Measurements from ENCODE around the gene TTBK1.

TTBK1 gene

GRCh38 chr6:43250992-43251373, 7.7 kb downstream of the TTBK1 start:
- DNase-seq, result no peak
- H3K36me3 ChIP-seq, result no peaks in the 10 kb centered on the region
- H3K27me3 ChIP-seq, result peaks cover 0 to 49% of the 10 kb centered on the region in 2 donors
- no peak overlapping the region for H3K27ac ChIP-seq
- no peaks in the 10 kb centered on the region for H3K9me3 ChIP-seq
- no peak for TF ChIP-seq CTCF (IDR thresholded peaks at IDR 0.05)
- peaks cover 0 to 20% (median 11%) of the 10 kb centered on the region in 4 donors for H3K4me1 ChIP-seq
- intact Hi-C loops (cut with DNase I; ENCODE audit: low total_unique reads), result no loop called here
- H3K4me3 ChIP-seq, result no peak overlapping the region

GRCh38 chr6:43253401-43253800, 10.1 kb downstream of the TTBK1 start:
- Histone ChIP-seq H3K27ac (no peak overlapping the region), H3K4me1 (peaks cover 0 to 4% (median 0%) of the 10 kb centered on the region in 4 donors), H3K4me3 (no peak overlapping the region), H3K9me3 (no peaks in the 10 kb centered on the region), H3K27me3 (peaks cover 0 to 55% of the 10 kb centered on the region in 2 donors), H3K36me3 (no peaks in the 10 kb centered on the region)
- intact Hi-C loops (cut with DNase I; ENCODE audit: low total_unique reads), result no loop called here
- no peak for TF ChIP-seq CTCF (IDR thresholded peaks at IDR 0.05)
- DNase-seq, result no peak

GRCh38 chr6:43254138-43254817, 11.0 kb downstream of the TTBK1 start:
- TF ChIP-seq CTCF (IDR thresholded peaks at IDR 0.05), result no peak
- Histone ChIP-seq H3K4me3 (no peak overlapping the region), H3K27ac (no peak overlapping the region), H3K36me3 (no peaks in the 10 kb centered on the region), H3K4me1 (peaks cover 0 to 4% (median 0%) of the 10 kb centered on the region in 4 donors), H3K27me3 (peaks cover 0 to 59% of the 10 kb centered on the region in 2 donors), H3K9me3 (no peaks in the 10 kb centered on the region)
- no peak for DNase-seq
- intact Hi-C loops (cut with DNase I; ENCODE audit: low total_unique reads), result no loop called here

- H3K27me3 ChIP-seq, result peaks cover 0 to 63% of the 10 kb centered on the region in 2 donors
- peaks cover 0 to 4% (median 0%) of the 10 kb centered on the region in 4 donors for H3K4me1 ChIP-seq
- no peak overlapping the region for H3K27ac ChIP-seq
- H3K4me3 ChIP-seq, result no peak overlapping the region
- no peak for DNase-seq
- intact Hi-C loops (cut with DNase I; ENCODE audit: low total_unique reads), result no loop called here
- H3K9me3 ChIP-seq, result no peaks in the 10 kb centered on the region
- no peak for TF ChIP-seq CTCF (IDR thresholded peaks at IDR 0.05)
- H3K36me3 ChIP-seq, result no peaks in the 10 kb centered on the region
These were observed 11.6 kb downstream of the TTBK1 start for GRCh38 chr6:43254846-43255245.

GRCh38 chr6:43255408-43256054, 12.2 kb downstream of the TTBK1 start:
- Histone ChIP-seq H3K27ac (no peak overlapping the region), H3K27me3 (peaks cover 0 to 62% of the 10 kb centered on the region in 2 donors), H3K4me3 (no peak overlapping the region), H3K36me3 (no peaks in the 10 kb centered on the region), H3K4me1 (peaks cover 0 to 4% (median 0%) of the 10 kb centered on the region in 4 donors), H3K9me3 (no peaks in the 10 kb centered on the region)
- intact Hi-C loops (cut with DNase I; ENCODE audit: low total_unique reads), result no loop called here
- TF ChIP-seq CTCF (IDR thresholded peaks at IDR 0.05), result no peak
- no peak for DNase-seq
